HepG2 (cell line): ENCODE measurements around the gene PCTP. TPM values are rescaled to one million over a fixed set of nuclear protein-coding genes. Genes with fewer than 3 reads are reported as not detected.

Source experiments
- ATAC-seq: fragments of 200-7000 bp; cut with Tn5 transposase; 3 replicates; pipeline ENCODE4 v1.9.1; 2020; ENCODE audit warnings: mild to moderate bottlenecking, moderate library complexity
- BruUV-seq: library from RNA; stranded (reverse); fragments of 400-500 nt; replicated peaks from 2 replicates; lab custom pipeline; 2021; lab: Mats Ljungman, UMichigan
- CTCF ChIA-PET: fragments of 300-600 bp; formaldehyde crosslinking; extraction: SDS; loops from one replicate; lab custom pipeline; 2021; ENCODE audit warnings: low total read pairs, inconsistent platforms, low intra/inter-chr PET ratio; lab: Yijun Ruan, JAX
- POLR2A ChIA-PET: fragments of 350-600 bp; sonication (Branson Sonifier 250); formaldehyde crosslinking; loops from one replicate; lab custom pipeline; 2020; ENCODE audit warnings: antibody characterized with exemption, inconsistent platforms; lab: Yijun Ruan, JAX
- DNase-seq: peaks from one replicate; pipeline ENCODE4 v3.0.0-alpha.2; 2015; ENCODE audit warnings: low spot score
- FAIRE-seq: peaks from 3 replicates; lab custom pipeline; 2011; peaks lifted over from hg19 to GRCh38; lab: Jason Lieb, UNC
- H2AFZ ChIP-seq: one replicate; pipeline ENCODE4 v1.6.1; 2011; ENCODE audit warnings: low read length, inconsistent platforms
- H3K27ac ChIP-seq: fragments of 300-600 bp; 3 replicates; pipeline ENCODE4 v1.8.0; 2011; ENCODE audit warnings: mixed run types, mild to moderate bottlenecking, mixed read lengths, low read length, inconsistent platforms; ENCODE audit not compliant: insufficient read depth; ENCODE audit errors: extremely low read length
- H3K27me3 ChIP-seq, 2 experiments: fragments of 200-600 bp in 1 of 2; 2 replicates in 1 of 2; 3 replicates in 1 of 2; pipeline versions ENCODE4 v1.6.0 to v1.8.0; 2011; ENCODE audit warnings: low read length in 2 of 2, mild to moderate bottlenecking in 2 of 2, moderate library complexity in 2 of 2, inconsistent platforms in 1 of 2; ENCODE audit not compliant: insufficient read depth in 2 of 2, control insufficient read depth in 1 of 2
- H3K36me3 ChIP-seq, 2 experiments: fragments of 200-600 bp in 1 of 2; replicated peaks in 1 of 2; 2 replicates in 1 of 2; 3 replicates in 1 of 2; pipeline versions ENCODE4 v1.5.1 to v1.8.0; 2011; ENCODE audit warnings: low read length in 2 of 2, inconsistent platforms in 1 of 2; ENCODE audit not compliant: insufficient read depth in 2 of 2, control insufficient read depth in 1 of 2
- H3K4me1 ChIP-seq: 2 replicates; pipeline ENCODE4 v1.5.1; 2012; ENCODE audit warnings: low read length, inconsistent platforms; ENCODE audit not compliant: insufficient read depth
- H3K4me2 ChIP-seq: 2 replicates; pipeline ENCODE4 v1.6.0; 2011; ENCODE audit warnings: low read depth, low read length, inconsistent platforms
- H3K4me3 ChIP-seq, 3 experiments: fragments of 200-600 bp in 1 of 3; sonication (generic), shearing (Covaris generic) in 1 of 3; replicated peaks in 1 of 3; 2 replicates each; pipeline ENCODE4 v1.5.1; 2011 to 2016; ENCODE audit warnings: low read length in 3 of 3, inconsistent platforms in 2 of 3, low read depth in 2 of 3, mild to moderate bottlenecking in 2 of 3, control low read depth in 1 of 3, mixed read lengths in 1 of 3; ENCODE audit not compliant: insufficient read depth in 1 of 3
- H3K79me2 ChIP-seq: one replicate; pipeline ENCODE4 v1.6.1; 2011; ENCODE audit warnings: low read length, inconsistent platforms; ENCODE audit not compliant: insufficient read depth
- H3K9ac ChIP-seq: 2 replicates; pipeline ENCODE4 v1.6.0; 2011; ENCODE audit warnings: mild to moderate bottlenecking, low read depth, low read length, inconsistent platforms; ENCODE audit not compliant: insufficient read depth
- H3K9me3 ChIP-seq: 2 replicates; pipeline ENCODE4 v1.5.1; 2012; ENCODE audit warnings: mild to moderate bottlenecking, low read length
- H4K20me1 ChIP-seq: 2 replicates; pipeline ENCODE4 v1.6.0; 2011; ENCODE audit warnings: inconsistent platforms, mild to moderate bottlenecking, low read length, moderate library complexity; ENCODE audit not compliant: insufficient read depth
- MAFF ChIP-seq: IDR thresholded peaks from 2 replicates; pipeline ENCODE4 v1.6.1; 2011; ENCODE audit warnings: low read depth, low read length, improper control_type of control experiment
- MAFK ChIP-seq, 2 experiments: IDR thresholded peaks in 1 of 2; conservative IDR thresholded peaks in 1 of 2; 2 replicates each; pipeline ENCODE4 v1.6.1; 2011; ENCODE audit warnings: improper control_type of control experiment in 2 of 2, low read length in 2 of 2
- ZNF207 ChIP-seq: fragments of 450-650 bp; IDR thresholded peaks from 2 replicates; pipeline ENCODE4 v1.6.1; 2016; ENCODE audit warnings: antibody characterized with exemption, borderline replicate concordance
- WGBS: methylation state at CpG from one replicate; pipeline ENCODE4 v1.1.6; 2017; ENCODE audit warnings: low lambda C conversion rate; 5-methylcytosine and 5-hydroxymethylcytosine counted together
- in situ Hi-C: cut with HindIII; loops from 2 replicates; pipeline ENCODE4 v1.10.0; 2017; ENCODE audit warnings: low pct_unique_long_range_greater_than_20kb; ENCODE audit not compliant: extremely low pct_ligation_motif_present
- intact Hi-C: fragments of 100-400 bp; cut with micrococcal nuclease; formaldehyde crosslinking; loops from one replicate; pipeline ENCODE4 v1.10.0; 2022; ENCODE audit not compliant: unreplicated experiment
- polyA plus RNA-seq, 8 experiments: library from polyadenylated mRNA; depleted of rRNA in 3 of 8; stranded (reverse) in 7 of 8; unstranded in 1 of 8; fragments of >200 nt; fragmentation: Illumina TruSeq in 4 of 8; extraction: Trizol in 4 of 8; gene quantifications; 2 replicates each; pipeline versions ENCODE4 v1.2.1 to v1.2.3, GENCODE V29; 2011 to 2016; ENCODE audit warnings: low read depth in 4 of 8, missing spikeins in 1 of 8, mixed read lengths in 1 of 8; ENCODE audit not compliant: insufficient read depth in 1 of 8
- total RNA-seq, 5 experiments: library from RNA; depleted of rRNA; stranded (reverse); fragments of >200 nt; fragmentation: Illumina TruSeq; extraction: Trizol; gene quantifications; 2 replicates each; pipeline ENCODE4 v1.2.3, GENCODE V29; 2016; ENCODE audit warnings: low read depth in 1 of 5
- TF ChIP-seq, protein P1 (sequence below): sonication (generic); formaldehyde crosslinking; IDR thresholded peaks from 2 replicates; pipeline ENCODE4; 2020; ENCODE audit warnings: missing genetic modification reagents, mild to moderate bottlenecking, borderline replicate concordance

The PCTP gene
- total and polyA plus RNA-seq, 2 of the 13 experiments (the other 11 are each of a cell fraction or from before 2014, with no cell fraction given), result 37.1 to 50.7 TPM

DNA sequence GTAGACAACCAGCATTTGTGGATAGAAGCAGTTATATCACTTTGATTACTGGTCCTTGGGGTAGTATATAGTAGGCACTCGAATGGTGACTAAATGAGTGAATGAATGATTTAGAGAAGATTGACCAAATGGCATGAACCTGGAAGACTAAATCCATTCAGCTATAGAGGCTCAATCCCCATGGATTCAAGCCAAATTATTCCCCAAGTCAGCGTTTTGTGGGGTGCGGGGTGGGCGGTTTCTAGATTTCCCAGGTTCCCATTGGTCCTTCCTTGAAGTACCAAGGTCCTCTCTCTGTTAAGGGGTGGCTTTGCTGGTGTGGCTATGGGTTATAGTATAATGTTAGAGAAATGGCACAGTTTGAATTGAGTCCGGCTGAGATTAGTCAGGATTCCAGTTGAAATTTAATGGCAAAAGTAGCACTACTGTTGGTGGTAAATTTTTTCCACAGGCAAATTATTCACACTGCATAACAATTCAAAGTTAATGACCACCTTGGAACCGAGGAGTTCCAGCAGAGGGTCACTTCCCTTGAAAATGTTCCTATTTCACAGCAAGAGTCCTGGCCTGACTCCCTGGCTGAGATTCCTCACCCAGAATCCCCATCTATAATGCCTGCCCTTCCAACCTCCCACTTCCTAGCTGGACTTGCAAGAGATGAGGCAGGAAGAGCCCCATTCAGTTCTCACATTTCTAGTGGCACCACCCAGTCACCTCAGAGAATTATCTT, 27.7 kb downstream of the PCTP start:
- DNase-seq (no peak), ATAC-seq (no peak)
- Histone ChIP-seq H3K27ac (no peak overlapping the region), H2AFZ (no peak overlapping the region), H3K27me3 (no peaks in the 10 kb centered on the region), H3K9ac (no peak overlapping the region), H3K4me3 (no peak overlapping the region), H3K36me3 (peaks cover 7 to 26% of the 10 kb centered on the region in 2 experiments), H3K4me2 (no peak overlapping the region), H3K79me2 (no peaks in the 10 kb centered on the region)
- ChIA-PET CTCF (no interaction called here), POLR2A (no interaction called here)
- intact Hi-C loops, result no loop called here
- no TSS peak for BruUV-seq
- 92% methylated on average over 6 of the region's 6 CpGs for WGBS
- in situ Hi-C loops, result no loop called here
- TF ChIP-seq MAFK (conservative IDR thresholded peaks at IDR 0.05 in 1 of 2, IDR thresholded peaks at IDR 0.05 in 1 of 2; ENCODE audit: low read length in 2 of 2), result peak; percentile 62 to 63
- TF ChIP-seq ZNF207, result no peak
- peak; percentile 53 for TF ChIP-seq MAFF
- TF ChIP-seq, protein P1, sequence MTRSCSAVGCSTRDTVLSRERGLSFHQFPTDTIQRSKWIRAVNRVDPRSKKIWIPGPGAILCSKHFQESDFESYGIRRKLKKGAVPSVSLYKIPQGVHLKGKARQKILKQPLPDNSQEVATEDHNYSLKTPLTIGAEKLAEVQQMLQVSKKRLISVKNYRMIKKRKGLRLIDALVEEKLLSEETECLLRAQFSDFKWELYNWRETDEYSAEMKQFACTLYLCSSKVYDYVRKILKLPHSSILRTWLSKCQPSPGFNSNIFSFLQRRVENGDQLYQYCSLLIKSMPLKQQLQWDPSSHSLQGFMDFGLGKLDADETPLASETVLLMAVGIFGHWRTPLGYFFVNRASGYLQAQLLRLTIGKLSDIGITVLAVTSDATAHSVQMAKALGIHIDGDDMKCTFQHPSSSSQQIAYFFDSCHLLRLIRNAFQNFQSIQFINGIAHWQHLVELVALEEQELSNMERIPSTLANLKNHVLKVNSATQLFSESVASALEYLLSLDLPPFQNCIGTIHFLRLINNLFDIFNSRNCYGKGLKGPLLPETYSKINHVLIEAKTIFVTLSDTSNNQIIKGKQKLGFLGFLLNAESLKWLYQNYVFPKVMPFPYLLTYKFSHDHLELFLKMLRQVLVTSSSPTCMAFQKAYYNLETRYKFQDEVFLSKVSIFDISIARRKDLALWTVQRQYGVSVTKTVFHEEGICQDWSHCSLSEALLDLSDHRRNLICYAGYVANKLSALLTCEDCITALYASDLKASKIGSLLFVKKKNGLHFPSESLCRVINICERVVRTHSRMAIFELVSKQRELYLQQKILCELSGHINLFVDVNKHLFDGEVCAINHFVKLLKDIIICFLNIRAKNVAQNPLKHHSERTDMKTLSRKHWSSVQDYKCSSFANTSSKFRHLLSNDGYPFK (CRISPR knock-in tag), result no peak
- TF ChIP-seq, all 625 proteins: peak for 2
- H3K9me3 ChIP-seq, result no peaks in the 10 kb centered on the region
- no peak for FAIRE-seq
- no peaks in the 10 kb centered on the region for H4K20me1 ChIP-seq
- H3K4me1 ChIP-seq, result peaks cover 18% of the 10 kb centered on the region
